Stimulated activated CD4-positive, alpha-beta T cell treated with anti-CD3 and anti-CD28 coated beads, Interleukin-2, amount 100 ng/mL, for 48 hours (primary cell): Measurements from ENCODE around the gene NIPBL.
"Not testable (repeated sequence)": the region's sequence is repeated elsewhere in the genome, so short reads cannot be mapped to it uniquely, and the experiment has no call there.

Experiments
- DNase-seq, 2 donors: peaks; one replicate each; pipeline ENCODE4 v3.0.0-alpha.2; 2020

NIPBL gene

DNA sequence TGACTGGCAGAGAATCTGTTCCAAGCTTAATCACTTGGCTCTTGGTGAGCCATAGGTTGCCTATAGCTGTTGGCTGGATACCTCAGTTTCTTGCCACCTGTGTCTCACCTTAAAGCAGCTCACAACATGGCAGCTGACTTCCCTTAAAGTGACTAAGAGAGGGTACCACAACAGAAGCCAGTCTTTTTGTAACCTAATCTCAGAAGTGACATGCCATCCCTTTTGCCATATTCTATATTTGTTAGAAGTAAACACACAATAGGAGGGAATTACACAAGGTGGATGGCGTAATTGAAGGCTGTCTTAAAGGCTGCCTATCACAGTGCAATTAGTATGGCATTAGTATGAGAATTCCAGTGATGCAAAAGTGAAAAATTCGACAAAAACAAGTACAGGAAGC is 28.1 kb downstream of the NIPBL start:
- no peak for DNase-seq

DNA sequence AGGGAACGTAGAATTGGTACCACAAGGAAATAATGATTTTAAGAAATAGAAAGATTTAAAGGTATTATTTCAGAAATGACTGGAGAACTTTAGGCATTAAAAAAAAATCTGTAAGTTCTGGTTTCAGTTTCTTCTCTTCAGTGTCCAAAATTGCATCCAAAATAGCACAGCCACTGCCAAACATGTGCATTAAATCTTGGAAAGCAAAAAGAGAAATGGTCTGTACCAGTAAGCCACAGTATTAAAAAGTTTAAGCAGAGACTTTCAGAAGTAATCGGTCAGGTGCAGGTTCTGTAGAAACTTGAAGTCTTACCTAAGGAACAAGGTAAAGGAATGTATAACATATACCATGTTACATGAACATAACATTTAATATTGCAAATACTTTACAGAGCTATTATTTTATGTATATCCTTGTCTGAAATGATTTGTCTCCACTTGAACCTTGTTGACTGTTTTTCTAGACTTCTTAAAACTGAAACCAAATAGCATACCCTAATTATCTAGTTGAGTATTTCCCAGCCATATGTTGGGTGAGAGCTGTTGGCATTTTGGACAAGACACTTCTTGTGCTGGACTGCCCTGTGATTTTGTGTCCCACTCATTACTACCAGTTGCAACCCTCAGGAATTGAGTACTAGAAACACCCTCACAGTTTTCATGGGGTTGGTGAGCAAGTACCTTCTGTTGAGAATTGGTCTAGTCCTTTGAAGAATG is 32.1 kb downstream of the NIPBL start:
- no peak for DNase-seq

DNA sequence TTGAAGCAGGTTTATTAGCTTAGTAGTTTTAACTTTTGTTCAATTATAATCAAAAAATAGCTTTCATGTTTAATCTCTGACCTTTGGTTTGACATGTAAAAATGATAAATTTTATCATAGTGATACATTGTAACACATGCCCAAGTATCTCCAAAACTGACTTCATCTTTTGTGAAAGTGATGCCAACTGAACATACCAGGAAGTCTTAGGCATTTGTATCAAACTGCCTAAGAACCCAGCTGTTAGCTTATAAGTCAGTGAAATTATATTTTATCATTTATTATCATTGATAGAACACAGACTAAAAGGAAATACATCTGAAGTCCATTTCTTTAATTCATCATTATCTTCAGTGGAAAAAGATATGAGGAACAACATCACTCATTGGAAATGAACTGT is 39.1 kb downstream of the NIPBL start:
- no peak for DNase-seq

DNA sequence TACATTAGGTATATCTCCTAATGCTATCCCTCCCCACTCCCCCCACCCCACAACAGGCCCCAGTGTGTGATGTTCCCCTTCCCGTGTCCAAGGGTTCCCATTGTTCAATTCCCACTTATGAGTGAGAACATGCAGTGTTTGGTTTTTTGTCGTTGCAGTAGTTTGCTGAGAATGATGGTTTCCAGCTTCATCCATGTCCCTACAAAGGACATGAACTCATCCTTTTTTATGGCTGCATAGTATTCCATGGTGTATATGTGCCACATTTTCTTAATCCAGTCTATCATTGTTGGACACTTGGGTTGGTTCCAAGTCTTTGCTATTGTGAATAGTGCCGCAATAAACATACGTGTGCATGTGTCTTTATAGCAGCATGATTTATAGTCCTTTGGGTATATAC is 40.0 kb downstream of the NIPBL start:
- not testable (repeated sequence) for DNase-seq

DNA sequence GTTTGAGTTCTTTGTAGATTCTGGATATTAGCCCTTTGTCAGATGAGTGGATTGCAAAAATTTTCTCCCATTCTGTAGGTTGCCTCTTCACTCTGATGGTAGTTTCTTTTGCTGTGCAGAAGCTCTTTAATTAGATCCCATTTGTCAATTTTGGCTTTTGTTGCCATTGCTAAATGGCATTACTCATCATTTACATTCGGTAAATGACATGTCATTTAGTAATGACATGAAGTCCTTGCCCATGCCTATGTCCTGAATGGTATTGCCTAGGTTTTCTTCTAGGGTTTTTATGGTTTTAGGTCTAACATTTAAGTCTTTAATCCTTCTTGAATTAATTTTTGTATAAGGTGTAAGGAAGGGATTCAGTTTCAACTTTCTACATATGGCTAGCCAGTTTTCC is 40.8 kb downstream of the NIPBL start:
- not testable (repeated sequence) for DNase-seq

DNA sequence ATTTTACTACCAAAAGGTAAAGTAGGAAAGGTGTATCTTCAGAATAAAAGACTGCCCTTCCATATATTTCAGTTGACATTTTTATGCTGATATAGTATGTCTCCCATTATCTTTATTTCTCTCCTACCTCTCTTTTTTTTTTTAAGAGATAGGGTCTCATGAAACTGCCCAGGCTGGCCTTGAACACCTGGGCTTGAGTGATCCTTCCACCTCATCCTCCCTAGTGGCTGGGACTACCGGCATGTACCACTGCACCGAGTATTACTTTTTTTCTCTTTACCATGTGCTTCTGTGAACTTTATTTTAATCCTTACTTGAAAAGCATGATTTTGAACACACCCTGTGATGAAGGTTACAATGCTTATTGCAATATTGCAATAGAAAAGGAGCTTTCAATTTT is 42.7 kb downstream of the NIPBL start:
- no peak for DNase-seq

DNA sequence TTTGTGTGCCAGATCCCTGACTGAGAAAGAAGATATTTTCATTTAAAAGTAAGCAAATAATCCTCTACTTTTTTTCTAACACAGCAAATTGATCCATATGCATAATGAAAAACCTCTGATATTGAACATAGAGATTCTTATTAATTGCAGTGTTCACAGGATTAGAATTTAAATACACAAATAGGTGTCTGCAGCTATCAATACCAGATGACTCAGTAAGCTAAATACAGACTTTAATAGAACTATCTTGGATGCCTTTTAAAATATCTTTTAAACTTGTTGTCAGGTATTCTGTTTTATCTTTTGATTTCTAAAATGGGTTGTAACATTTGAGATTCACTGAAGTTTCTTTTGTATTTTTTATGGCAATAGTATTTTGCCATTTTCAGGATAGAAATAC is 43.1 kb downstream of the NIPBL start:
- no peak for DNase-seq

DNA sequence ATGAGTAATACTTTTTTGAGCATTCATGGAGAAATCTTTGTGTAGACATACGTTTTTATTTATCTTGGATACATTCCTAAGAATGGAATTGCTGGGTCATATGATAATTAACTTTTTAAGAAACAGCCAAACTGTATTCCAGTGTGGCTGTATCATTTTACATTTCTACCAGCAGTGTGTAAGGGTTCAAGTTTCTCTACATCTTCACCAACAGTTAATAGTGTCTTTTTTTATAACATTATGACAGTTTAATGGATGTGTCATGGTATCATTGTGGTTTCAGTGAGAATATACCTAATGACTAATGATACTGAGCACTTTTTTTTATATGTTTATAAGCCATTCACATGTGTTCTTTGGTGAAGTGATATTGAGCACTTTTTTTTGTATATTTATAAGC is 52.4 kb downstream of the NIPBL start:
- DNase-seq: no peak

DNA sequence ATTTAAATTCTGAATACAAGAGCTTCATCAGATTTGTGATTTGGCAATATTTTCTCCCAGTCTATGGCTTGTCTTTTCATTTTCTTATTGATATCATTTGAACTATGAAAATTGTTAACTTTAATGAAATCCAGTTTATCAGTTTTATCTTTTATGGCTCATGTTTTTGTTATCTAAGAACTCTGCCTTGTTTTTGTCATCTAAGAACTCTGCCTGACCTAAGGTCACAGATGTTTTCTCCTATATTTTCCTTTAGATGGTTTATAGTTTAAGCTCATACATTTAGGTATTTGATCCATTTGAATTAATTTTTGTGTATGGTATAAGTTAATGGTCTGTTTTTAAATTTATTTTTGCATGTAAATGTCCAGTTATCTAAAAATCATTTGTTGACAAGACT is 52.9 kb downstream of the NIPBL start:
- no peak for DNase-seq

DNA sequence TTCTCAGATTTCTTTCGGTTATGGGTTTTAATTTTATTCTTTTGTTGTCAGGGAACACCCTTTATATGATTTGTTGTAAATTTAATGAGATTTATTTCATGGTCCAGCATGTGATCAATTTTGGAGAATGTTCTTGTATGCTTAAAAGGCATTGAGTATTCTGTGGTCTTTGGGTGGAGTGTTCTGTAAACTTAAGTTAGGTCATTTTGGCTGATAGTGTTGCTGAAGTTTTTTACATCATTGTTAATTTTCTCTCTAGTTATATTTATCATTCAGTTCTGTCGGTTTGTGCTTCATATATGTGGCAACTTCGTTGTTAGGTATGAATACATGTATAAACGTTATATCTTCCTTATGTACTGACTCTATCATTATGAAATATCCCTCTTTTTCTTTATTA is 55.5 kb downstream of the NIPBL start:
- no peak for DNase-seq

DNA sequence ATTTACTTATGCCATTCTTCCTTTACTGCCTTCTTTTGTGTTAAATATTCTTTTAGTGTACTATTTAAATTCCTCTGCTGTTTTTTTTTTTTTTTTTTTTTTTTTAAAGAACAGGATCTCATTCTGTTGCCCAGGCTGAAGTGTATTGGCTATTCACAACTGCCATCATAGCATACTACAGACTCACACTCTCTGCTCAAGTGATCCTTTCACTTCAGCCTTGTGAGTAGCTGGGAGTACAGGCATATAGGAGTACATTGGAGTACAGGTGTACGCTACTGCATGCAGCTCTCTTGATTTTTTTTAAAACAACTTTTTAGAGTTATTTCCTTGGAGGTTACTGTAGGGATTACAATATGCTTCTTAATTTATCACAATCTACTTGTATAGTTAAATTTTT is 56.1 kb downstream of the NIPBL start:
- DNase-seq: no peak

DNA sequence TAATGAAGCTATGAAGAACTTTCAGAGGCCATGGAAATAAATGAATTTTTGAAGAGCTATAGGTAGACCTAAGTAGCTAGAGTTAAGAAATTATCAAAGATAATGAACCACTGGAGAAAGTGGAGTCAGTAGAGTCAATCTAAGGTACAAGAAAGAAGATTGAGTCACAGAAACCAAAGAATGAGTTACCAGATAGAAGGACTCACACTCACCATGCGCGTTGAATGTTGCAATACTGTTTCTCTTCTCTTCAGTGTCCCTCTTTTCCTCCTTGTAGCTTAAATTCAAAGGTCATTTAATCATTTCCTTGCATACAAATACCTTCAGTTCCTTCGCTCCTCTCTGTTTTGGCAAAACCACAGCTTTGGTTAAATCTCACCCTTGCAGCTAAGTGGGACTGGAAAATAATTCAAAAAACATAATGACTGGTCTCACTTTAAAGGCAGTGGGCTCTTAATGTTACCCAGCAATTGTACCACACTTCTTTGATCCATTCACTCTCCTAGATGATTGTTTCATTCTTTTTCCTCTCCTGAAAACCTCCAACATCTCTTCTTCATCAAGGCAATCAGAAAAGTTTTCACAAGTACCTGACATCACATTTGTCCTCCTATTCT is 58.3 kb downstream of the NIPBL start:
- DNase-seq: no peak

DNA sequence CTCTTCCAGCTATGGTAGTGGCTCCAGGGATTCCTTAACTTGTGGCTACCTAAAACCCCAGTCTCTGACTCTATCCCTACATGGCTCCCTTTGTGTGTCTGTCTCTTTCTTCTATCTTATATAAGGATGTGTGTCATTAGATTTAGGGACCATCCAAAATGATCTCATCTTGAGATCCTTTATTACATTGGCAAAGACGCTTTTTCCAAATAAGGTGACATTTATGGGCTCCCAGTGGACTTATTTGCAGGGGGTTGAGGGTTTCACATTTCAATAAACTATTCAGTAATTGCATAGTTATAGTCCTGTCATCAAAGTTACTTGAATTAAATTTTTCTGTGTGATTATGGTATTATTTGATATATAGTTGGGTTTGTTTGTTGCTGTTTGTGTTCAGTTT is 59.2 kb downstream of the NIPBL start:
- no peak for DNase-seq

DNA sequence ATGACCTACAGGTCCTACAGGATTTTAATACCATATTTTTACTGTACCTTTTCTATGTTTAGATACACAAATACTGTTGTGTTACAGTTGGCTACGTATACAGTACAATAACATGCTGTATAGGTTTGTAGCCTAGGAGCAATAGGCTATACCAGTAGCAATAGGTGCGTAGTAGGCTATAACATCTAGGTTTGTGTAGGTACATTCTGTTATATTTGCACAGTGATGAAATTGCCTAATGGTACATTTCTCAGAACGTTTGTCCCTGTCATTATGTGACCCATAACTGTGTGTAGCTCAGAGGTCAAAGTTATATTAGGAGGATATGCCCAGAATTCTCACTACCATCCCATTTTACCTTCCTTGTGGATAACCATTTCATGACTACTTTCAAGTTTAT is 59.7 kb downstream of the NIPBL start:
- no peak for DNase-seq

DNA sequence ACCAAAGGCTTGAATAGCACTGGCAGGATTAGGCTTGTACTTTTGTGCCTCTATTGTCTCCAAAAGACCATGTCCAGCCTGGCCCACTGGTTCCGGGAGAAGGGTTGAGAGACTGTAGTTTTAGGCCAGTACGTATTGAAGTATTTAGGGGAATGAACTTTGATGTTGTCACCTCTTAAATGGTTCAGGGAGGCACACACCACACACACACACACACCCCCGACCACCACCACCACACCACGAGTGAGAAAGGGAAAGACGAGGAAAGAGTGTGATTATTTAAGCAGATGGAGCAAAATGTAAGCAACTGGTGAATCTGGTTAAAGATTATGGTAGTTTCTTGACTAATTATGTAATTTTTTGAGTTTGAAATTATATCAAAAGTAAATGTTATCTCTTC is 61.6 kb downstream of the NIPBL start:
- DNase-seq: no peak

DNA sequence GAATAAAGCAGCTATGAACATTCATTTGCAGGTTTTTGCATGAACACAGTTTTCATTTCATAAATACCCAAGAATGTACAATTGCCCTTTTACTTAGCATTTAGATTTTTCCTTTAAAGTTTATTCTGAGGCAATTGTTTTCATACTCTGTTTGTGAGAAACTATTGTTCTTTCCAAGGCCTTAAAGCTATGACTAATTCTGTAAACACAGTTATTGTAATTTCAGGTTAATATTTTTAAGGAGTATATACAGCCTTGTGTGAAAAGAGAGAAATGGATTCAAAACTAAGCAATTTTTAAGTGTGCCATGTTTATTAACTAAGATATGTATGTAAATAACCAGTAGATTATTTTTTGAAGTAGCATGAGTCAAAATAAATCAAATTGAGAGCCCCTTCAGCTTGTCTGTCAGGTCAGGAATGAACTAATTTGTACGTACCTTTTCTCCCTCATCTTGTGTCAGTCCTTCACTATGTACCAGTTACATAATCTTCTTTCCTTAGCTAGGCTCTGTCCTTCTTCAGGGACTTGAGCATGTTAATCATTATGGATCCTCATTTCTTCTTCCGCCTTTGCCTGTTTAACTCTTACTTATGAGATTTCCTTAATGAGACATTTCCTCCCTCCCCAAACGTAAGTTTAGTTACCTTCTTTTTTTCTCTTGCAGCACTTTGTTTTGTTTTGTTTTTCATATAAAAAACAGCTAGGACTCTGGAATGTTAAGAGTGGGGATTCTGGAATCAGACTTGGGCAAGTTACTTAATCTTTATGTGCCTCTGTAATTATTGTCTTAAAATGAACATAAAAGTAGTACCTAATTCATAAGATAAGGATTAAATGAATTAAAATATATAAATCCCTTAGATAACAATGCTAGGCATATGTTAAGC is 63.6 kb downstream of the NIPBL start:
- no peak for DNase-seq

DNA sequence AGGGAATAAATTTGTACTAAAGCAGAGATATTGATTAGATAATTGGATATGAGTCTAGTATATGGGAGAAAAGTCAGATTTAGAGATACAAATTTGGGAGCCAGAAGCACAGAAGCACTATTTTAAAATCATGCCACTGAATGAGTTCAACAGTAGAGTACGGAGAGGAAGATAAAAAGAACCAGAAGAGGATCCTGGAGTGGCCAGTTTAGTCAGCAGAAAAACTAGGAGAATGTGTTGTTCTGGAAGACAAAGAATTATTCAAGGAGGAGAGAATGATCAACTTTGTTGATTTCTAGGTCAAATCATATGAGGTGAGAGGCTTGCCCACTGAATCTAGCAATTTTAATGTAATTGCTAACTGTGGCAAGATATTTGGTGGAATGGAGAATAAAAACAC is 67.0 kb downstream of the NIPBL start:
- DNase-seq: no peak

DNA sequence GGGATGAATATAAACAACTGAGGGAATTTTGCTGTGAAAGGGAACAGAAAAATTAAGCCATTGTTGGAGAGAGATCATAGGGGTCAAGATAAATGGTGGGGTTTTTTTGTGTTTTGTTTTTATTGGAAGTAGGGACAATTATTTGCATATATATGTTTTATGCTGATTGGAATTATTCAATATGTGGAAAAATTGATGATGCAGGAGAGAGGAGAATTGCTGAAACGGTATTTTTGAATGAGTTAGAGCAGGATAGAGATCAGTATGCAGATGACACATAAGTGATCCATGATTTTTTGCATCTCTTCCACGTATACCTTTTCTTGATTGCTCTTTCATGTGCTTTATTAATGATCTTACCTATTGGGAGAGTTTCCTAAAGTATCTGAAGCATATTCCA is 67.5 kb downstream of the NIPBL start:
- no peak for DNase-seq

DNA sequence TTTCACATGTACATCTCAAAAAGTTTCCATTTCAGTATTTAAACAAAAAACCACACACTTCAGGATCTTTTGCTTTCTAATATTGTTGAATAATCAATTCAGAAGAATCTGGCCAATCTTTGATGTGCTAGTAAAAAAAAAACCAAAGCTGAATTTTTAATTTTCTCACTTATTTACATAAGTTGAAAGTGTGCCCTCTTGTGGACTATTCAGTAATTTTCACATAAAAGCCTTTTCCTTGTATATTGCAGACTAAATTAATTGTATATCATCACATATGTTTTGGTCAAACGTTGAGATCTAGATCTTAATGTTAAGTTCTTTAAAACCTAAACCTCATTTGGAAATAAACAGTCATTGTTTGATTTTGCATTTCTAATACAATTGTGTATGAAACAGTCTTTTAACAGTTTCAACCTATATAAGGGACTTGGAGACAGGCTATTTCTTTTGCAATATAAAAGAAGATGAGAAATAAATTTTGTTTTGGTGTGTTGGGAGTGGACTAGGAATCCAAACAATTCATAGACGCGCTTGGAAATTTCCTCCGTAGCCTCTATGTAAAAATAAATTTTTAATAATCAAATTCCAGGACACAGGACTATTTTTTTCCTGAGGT is 68.1 kb downstream of the NIPBL start:
- no peak for DNase-seq

DNA sequence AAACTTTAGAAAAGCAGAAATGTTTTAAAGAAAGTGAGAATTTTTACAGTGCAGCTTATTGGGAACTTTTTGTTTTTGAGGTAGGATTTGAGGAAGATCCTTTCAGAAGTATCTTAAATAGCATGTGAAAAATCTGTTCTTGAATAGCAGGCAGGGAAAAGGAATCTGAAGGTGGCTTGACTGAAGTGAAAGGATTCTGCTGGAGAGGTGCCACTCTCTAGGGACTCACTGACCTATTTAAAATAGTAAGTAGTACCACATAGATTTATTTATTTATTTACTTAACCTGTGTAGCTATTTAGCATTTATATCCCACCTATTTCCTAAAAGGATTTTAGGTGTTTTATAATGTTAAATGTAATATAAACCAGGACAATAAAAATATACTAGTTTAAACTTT is 69.1 kb downstream of the NIPBL start:
- no peak for DNase-seq

DNA sequence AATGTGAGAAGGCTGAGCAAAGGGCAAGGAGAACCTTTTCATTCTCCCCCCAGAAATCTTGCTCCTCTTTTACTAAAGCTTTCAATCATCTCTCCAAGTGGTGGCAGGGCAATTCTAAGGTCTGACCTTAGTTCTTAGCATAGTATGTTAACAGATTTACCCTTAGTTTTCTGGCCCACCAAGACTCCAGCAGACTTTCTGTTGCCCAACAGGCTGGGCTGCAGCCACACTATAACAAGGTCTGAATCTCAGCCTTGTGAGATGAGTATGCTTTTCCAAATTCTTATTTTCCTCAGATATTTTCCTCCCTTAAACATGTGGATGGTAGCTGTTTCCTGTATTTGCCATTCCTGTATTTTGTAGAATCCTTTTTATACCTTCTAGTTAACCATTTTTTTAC is 69.5 kb downstream of the NIPBL start:
- no peak for DNase-seq

DNA sequence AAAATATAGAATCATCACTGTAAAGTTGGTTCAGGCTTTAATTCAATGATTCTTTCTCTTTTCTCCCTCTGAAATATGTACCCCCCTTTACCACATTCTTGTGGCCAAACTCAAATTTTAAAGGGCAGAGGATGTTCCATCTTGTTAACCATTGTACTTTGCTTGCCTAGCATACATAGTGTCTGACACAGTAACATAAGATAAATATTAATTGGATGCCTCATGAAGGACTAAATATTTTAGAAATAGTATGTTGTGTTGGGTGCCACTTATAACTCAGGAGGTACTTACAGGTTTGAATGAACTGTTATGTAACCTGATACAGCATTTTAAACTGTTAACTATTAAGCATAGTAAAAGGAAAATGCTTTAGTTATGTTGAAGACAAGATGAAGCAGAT is 71.5 kb downstream of the NIPBL start:
- DNase-seq: no peak

DNA sequence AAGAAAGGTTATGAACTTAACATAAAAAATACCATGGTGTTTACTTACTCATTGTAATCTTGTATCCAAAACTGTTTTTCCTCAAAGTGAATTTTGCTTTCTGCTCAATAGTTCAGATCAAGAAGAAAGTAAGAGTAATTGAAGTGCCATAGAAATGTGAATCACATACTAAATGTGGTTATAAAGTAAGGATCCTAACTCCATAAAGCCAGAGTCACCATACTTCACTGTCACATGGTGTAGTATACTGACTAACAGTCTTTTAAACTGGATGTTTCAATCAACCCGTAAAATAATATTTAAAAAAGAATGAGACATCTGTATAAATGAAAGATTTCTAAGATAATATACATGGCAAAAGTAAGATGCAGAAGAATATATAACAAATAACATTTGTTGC is 72.1 kb downstream of the NIPBL start:
- no peak for DNase-seq

DNA sequence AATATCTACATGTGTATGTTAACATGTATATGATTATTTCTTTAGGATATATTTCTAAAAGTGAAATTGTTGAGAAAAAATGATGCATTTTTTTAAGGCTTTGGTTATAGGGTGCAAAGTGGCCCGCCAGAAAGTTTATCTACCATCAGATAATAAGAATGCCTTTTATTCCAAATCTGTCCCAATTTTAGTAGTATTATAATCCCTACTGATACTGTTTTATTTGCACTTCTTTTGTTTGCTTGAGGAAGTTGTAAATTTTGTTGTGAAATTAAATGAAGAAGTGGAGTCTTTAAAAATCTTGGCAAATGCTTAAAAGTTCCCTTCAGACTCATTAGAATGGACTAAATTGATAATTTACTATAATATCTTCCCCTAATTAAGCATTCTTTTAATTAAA is 73.0 kb downstream of the NIPBL start:
- DNase-seq: no peak
